B cell (primary cell): ENCODE measurements around the gene AGGF1. TPM values are rescaled to one million over a fixed set of nuclear protein-coding genes. Genes with fewer than 3 reads are reported as not detected.

ENCODE experiments used
- ATAC-seq: fragments of 200-7000 bp; cut with Tn5 transposase; one replicate; pipeline ENCODE4 v1.10.0; 2021; ENCODE audit warnings: low read depth, mild to moderate bottlenecking, moderate number of reproducible peaks, moderate library complexity
- CTCF ChIA-PET: fragments of 350-600 bp; sonication (Branson Sonifier 250); formaldehyde crosslinking; loops from one replicate; lab custom pipeline; 2021; ENCODE audit warnings: antibody characterized with exemption, inconsistent platforms; lab: Charles Lee
- POLR2A ChIA-PET: fragments of 350-600 bp; sonication (Branson Sonifier 250); formaldehyde crosslinking; loops from one replicate; lab custom pipeline; 2021; ENCODE audit warnings: antibody characterized with exemption; lab: Charles Lee
- DNase-seq: peaks from one replicate; pipeline ENCODE4 v3.0.0; 2013
- H2AFZ ChIP-seq: 2 replicates; pipeline ENCODE4 v1.6.1; 2012; ENCODE audit warnings: mild to moderate bottlenecking, low read depth, low read length; ENCODE audit not compliant: insufficient read depth, poor library complexity, severe bottlenecking
- H3K27ac ChIP-seq, 2 donors: 1 replicate in 1 of 2; 2 replicates in 1 of 2; pipeline ENCODE4 v1.5.1; 2012 to 2013; ENCODE audit warnings: low read length in 2 of 2, mild to moderate bottlenecking in 2 of 2, moderate library complexity in 1 of 2
- H3K27me3 ChIP-seq, 4 experiments: fragments of 200-600 bp in 1 of 4; sonication (generic) in 1 of 4; replicated peaks in 1 of 4; 1 replicate in 2 of 4; 2 replicates in 2 of 4; pipeline versions ENCODE4 v1.6.1 to v1.7.0; 2013 to 2016; ENCODE audit warnings: low read length in 3 of 4, mild to moderate bottlenecking in 2 of 4, mixed read lengths in 1 of 4, moderate library complexity in 1 of 4; ENCODE audit not compliant: insufficient read depth in 4 of 4, control insufficient read depth in 3 of 4; ENCODE audit errors: control extremely low read depth in 1 of 4
- H3K36me3 ChIP-seq, 2 experiments: replicated peaks in 1 of 2; 1 replicate in 1 of 2; 2 replicates in 1 of 2; pipeline versions ENCODE4 v1.6.1 to v1.7.1; 2013; ENCODE audit warnings: low read length in 1 of 2; ENCODE audit not compliant: insufficient read depth in 2 of 2, control insufficient read depth in 1 of 2; ENCODE audit errors: control extremely low read depth in 1 of 2, extremely low read depth in 1 of 2
- H3K4me1 ChIP-seq, 2 donors: fragments of 200-600 bp in 1 of 2; sonication (generic) in 1 of 2; 1 replicate in 1 of 2; 2 replicates in 1 of 2; pipeline versions ENCODE4 v1.5.1 to v1.6.1; 2013 to 2017; ENCODE audit warnings: low read length in 2 of 2; ENCODE audit not compliant: control insufficient read depth in 2 of 2, insufficient read depth in 2 of 2
- H3K4me2 ChIP-seq: replicated peaks from 2 replicates; pipeline ENCODE3; 2012; ENCODE audit warnings: mild to moderate bottlenecking, low read depth, low read length; ENCODE audit not compliant: poor library complexity, severe bottlenecking
- H3K4me3 ChIP-seq, 5 experiments: fragments of 200-600 bp in 1 of 5; sonication (generic) in 1 of 5; 1 replicate in 3 of 5; 2 replicates in 2 of 5; pipeline versions ENCODE4 v1.5.1 to v1.7.0; 2011 to 2016; ENCODE audit warnings: low read length in 4 of 5, mild to moderate bottlenecking in 4 of 5, low read depth in 2 of 5, control low read depth in 1 of 5, moderate library complexity in 1 of 5; ENCODE audit not compliant: insufficient read depth in 1 of 5; ENCODE audit errors: control extremely low read depth in 1 of 5, extremely low read depth in 1 of 5
- H3K79me2 ChIP-seq: fragments of 200-600 bp; sonication (generic); one replicate; pipeline ENCODE4 v1.6.0; 2016; ENCODE audit warnings: low read length; ENCODE audit not compliant: control insufficient read depth, insufficient read depth
- H3K9ac ChIP-seq: fragments of 200-600 bp; sonication (generic); 2 replicates; pipeline ENCODE4 v1.6.1; 2017; ENCODE audit warnings: mild to moderate bottlenecking, low read length, moderate library complexity
- H3K9me3 ChIP-seq, 3 donors: one replicate each; pipeline versions ENCODE4 v1.6.1 to v1.7.1; 2013; ENCODE audit warnings: low read length in 2 of 3; ENCODE audit not compliant: control insufficient read depth in 2 of 3, insufficient read depth in 1 of 3; ENCODE audit errors: control extremely low read depth in 1 of 3
- H4K20me1 ChIP-seq: 2 replicates; pipeline ENCODE4 v1.6.0; 2012; ENCODE audit warnings: mild to moderate bottlenecking, low read length; ENCODE audit not compliant: insufficient read depth, control insufficient read depth, poor library complexity, severe bottlenecking
- H3K27ac Mint-ChIP-seq: one replicate; pipeline ENCODE4 v1.8.0; 2021; ENCODE audit warnings: mixed read lengths
- H3K27me3 Mint-ChIP-seq: one replicate; pipeline ENCODE4 v1.8.0; 2021; ENCODE audit warnings: mixed read lengths
- H3K4me1 Mint-ChIP-seq: one replicate; pipeline ENCODE4 v1.8.0; 2021; ENCODE audit warnings: mixed read lengths
- H3K4me3 Mint-ChIP-seq: one replicate; pipeline ENCODE4 v1.8.0; 2021; ENCODE audit warnings: mixed read lengths
- H3K9me3 Mint-ChIP-seq: one replicate; pipeline ENCODE4 v1.8.0; 2022; ENCODE audit warnings: mixed read lengths; ENCODE audit not compliant: insufficient read depth
- EZH2 ChIP-seq: IDR thresholded peaks from 2 replicates; pipeline ENCODE4 v1.6.1; 2012; ENCODE audit warnings: borderline replicate concordance, low read depth, mild to moderate bottlenecking, moderate library complexity, low read length; ENCODE audit not compliant: insufficient read depth, poor library complexity, severe bottlenecking
- WGBS: methylation state at CpG from one replicate; pipeline ENCODE4 v1.1.5; 2013; ENCODE audit warnings: missing lambda C conversion rate; ENCODE audit not compliant: insufficient coverage; 5-methylcytosine and 5-hydroxymethylcytosine counted together
- intact Hi-C: fragments of 100-400 bp; cut with micrococcal nuclease; formaldehyde crosslinking; loops from one replicate; pipeline ENCODE4 v1.10.0; 2022
- polyA plus RNA-seq: library from polyadenylated mRNA; depleted of rRNA; stranded (reverse); fragments of >200 nt; gene quantifications from 2 replicates; pipeline ENCODE4 v1.2.3, GENCODE V29; 2012
- total RNA-seq, 2 donors: library from RNA; stranded (reverse); fragments of 120-200 nt in 1 of 2; gene quantifications; 1 replicate in 1 of 2; 2 replicates in 1 of 2; pipeline versions ENCODE4 v1.2.3 to v1.2.4, GENCODE V29; 2013 to 2022
- TF ChIP-seq, protein P1 (sequence below): fragments of 200-600 bp; IDR thresholded peaks from one replicate; pipeline ENCODE4 v1.8.0; 2022; ENCODE audit warnings: antibody characterized with exemption, mild to moderate bottlenecking

Gene AGGF1
- total and polyA plus RNA-seq, 2 donors (not counting 1 experiment from before 2014, with no cell fraction given): 9.3 to 25.6 TPM

DNA sequence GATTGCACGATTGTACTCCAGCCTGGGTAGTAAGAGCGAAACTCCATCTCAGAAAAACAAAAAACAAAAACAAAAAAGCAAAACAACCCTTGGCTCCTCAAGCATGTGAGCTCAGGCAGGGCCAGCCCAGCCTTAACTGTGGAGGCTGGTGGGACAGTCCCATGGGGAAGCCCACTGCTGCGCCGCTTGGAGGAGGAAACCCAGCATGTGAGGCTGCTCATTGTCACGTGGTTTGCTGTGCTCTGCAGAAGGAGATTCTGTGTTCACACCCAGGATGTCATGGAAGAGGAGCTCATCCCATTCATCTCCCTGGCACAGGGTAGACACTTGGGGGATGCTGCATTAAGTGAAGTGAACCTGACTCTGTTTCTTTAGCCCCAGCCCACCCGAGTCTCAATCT lies 52.9 kb downstream of the AGGF1 start:
- Histone ChIP-seq H3K36me3 (no peaks in the 10 kb centered on the region), H3K4me2 (no peak overlapping the region), H3K9ac (no peak overlapping the region), H3K27ac (no peak overlapping the region), H4K20me1 (no peaks in the 10 kb centered on the region), H3K79me2 (no peaks in the 10 kb centered on the region), H3K4me3 (no peak overlapping the region), H3K9me3 (peaks cover 0 to 2% (median 0%) of the 10 kb centered on the region in 3 donors), H3K27me3 (peaks cover 0 to 2% (median 0%) of the 10 kb centered on the region in 4 experiments), H2AFZ (no peak overlapping the region), H3K4me1 (peaks cover 11 to 16% of the 10 kb centered on the region in 2 donors)
- CTCF ChIA-PET: no interaction called here
- Mint-ChIP-seq H3K27ac (no peak overlapping the region), H3K27me3 (peaks cover 5% of the 10 kb centered on the region), H3K4me1 (peaks cover 15% of the 10 kb centered on the region), H3K9me3 (peaks cover 5% of the 10 kb centered on the region), H3K4me3 (no peak overlapping the region)
- ATAC-seq (no peak), DNase-seq (no peak)
- intact Hi-C loops: loop anchor here (10.0 kb wide), 1 partner anchor 542 kb away; no protein-coding TSS in a partner anchor
- TF ChIP-seq, protein P1, sequence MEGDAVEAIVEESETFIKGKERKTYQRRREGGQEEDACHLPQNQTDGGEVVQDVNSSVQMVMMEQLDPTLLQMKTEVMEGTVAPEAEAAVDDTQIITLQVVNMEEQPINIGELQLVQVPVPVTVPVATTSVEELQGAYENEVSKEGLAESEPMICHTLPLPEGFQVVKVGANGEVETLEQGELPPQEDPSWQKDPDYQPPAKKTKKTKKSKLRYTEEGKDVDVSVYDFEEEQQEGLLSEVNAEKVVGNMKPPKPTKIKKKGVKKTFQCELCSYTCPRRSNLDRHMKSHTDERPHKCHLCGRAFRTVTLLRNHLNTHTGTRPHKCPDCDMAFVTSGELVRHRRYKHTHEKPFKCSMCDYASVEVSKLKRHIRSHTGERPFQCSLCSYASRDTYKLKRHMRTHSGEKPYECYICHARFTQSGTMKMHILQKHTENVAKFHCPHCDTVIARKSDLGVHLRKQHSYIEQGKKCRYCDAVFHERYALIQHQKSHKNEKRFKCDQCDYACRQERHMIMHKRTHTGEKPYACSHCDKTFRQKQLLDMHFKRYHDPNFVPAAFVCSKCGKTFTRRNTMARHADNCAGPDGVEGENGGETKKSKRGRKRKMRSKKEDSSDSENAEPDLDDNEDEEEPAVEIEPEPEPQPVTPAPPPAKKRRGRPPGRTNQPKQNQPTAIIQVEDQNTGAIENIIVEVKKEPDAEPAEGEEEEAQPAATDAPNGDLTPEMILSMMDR: no peak
- no peak for TF ChIP-seq EZH2
- POLR2A ChIA-PET: no interaction called here
- 49% methylated on average over 2 of the region's 6 CpGs for WGBS

DNA sequence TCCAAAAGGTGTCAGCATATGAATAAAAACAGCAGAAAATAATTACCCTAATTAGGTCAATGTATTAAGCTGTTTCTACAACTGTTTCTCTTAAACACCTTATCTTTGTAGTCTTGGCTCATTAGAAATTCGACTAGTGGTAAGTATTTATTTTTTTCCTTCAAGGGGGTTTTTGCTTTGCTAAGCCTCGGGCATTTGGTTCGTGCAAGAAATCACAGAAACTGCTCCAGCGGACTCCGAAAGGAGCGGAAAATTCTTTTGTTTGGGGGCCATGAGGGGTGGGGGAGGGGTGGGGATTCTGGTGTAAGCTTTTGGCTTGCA lies 56.1 kb downstream of the AGGF1 start:
- ChIA-PET CTCF (interaction anchor here (0.8 to 3.9 kb wide), 2 partner anchors 9 to 56 kb away, joined by 3 to 17 read pairs; partner anchors contain the start of gene AGGF1), POLR2A (interaction anchor here (0.6 kb wide), 1 partner anchor 230 kb away, joined by 3 read pairs; no protein-coding TSS in a partner anchor)
- Mint-ChIP-seq H3K9me3 (peaks cover 5% of the 10 kb centered on the region), H3K27ac (peak overlapping the region; percentile 71), H3K4me3 (peak overlapping the region; percentile 98), H3K4me1 (peaks cover 16% of the 10 kb centered on the region), H3K27me3 (peaks cover 9% of the 10 kb centered on the region)
- H3K27ac ChIP-seq: peak overlapping the region in 1 of 2 donors; percentile 11
- intact Hi-C loops: loop anchor here (10.0 kb wide), 1 partner anchor 538 kb away; no protein-coding TSS in a partner anchor
- peak overlapping the region; percentile 74 for H3K9ac ChIP-seq
- peaks cover 0 to 2% (median 0%) of the 10 kb centered on the region in 4 experiments for H3K27me3 ChIP-seq
- no peaks in the 10 kb centered on the region for H4K20me1 ChIP-seq
- H3K9me3 ChIP-seq: peaks cover 0 to 2% (median 0%) of the 10 kb centered on the region in 3 donors
- TF ChIP-seq EZH2: no peak
- TF ChIP-seq, protein P1: no peak
- H3K79me2 ChIP-seq: no peaks in the 10 kb centered on the region
- 0% methylated on average over 4 of the region's 6 CpGs for WGBS
- no peaks in the 10 kb centered on the region for H3K36me3 ChIP-seq
- H2AFZ ChIP-seq: peak overlapping the region; percentile 86
- ATAC-seq: no peak
- peak overlapping the region; percentile 82 for H3K4me2 ChIP-seq
- H3K4me3 ChIP-seq: peak overlapping the region; percentile 61 to 75 (median 69)
- peaks cover 11 to 16% of the 10 kb centered on the region in 2 donors for H3K4me1 ChIP-seq
- no peak for DNase-seq
